Hypothalamus (tissue), 51 donors: ENCODE measurements around the gene MIB2.
A peak's percentile ranks its signal among the peaks of the same experiment; 100 is the strongest.
"Not testable (repeated sequence)": the region's sequence is repeated elsewhere in the genome, so short reads cannot be mapped to it uniquely, and the experiment has no call there.

Experiments
- DNase-seq, 51 donors: peaks; one replicate each; lab custom pipeline; 2025; lab: John Stamatoyannopoulos, UW

Gene MIB2

GRCh38 chr1:1675218-1675617 lies 59.9 kb downstream of the MIB2 start:
- DNase-seq, result not testable (repeated sequence)

- not testable (repeated sequence) for DNase-seq
These were observed 60.8 kb downstream of the MIB2 start for GRCh38 chr1:1676087-1676486.

DNA sequence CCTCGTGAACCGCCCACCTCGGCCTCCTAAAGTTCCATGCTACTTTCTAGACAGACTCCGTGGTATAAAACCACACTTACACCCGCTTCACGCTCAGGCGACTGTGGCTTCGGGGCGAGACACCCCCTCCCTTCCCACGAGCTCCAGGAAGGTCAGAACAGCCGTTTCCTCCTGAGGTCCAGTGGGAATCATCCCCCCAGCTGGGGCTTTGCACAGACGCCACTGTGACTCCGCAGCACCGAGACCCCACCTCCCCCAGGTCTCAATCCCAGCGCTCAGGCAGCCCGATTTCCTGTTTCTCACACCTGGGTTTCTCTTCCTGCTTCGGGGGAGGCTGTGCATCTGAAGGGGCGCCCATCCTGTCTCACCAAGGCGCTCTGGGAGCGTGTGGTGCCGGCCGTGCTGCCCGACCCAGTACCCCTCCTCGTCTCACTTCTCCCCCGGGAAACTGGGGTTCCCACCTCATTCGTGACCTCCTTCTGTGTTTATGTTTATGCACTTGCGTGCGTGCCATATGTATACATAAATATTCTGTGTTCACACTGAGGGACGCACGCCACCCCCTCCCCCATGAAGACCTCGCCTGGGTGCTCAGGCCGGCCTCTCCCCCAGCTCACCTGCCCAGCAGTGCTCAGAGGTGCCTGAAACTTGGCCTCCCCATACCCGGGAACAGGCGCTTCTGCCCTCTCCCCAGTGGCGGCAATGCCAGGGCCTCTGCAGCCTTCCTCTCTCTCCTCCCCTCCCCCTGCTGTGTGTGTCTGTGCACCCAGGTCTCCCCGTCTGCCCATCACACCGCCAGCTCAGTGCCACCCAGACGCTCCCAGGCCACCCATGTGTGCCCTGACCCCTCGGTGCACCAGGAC lies 62.6 kb downstream of the MIB2 start:
- no peak for DNase-seq

GRCh38 chr1:1678581-1679380 lies 63.5 kb downstream of the MIB2 start:
- peak in 4 of 51 donors; percentile 5 to 17 (median 6) for DNase-seq
